T-helper 17 cell (primary cell): ENCODE results near the gene TUBGCP6. TPM values are rescaled to one million over a fixed set of nuclear protein-coding genes. Genes with fewer than 3 reads are reported as not detected.

Experiments
- ATAC-seq: fragments of 150-1000 bp; cut with Tn5 transposase; 2 replicates; pipeline ENCODE4 v1.10.0; 2021; ENCODE audit warnings: mild to moderate bottlenecking, moderate library complexity
- DNase-seq, 3 donors: peaks; one replicate each; pipeline versions ENCODE4 v3.0.0 to v3.0.0-alpha.2; 2020 to 2021
- H3K9me3 ChIP-seq: one replicate; pipeline ENCODE4 v1.7.0; 2013; ENCODE audit warnings: low read length, mild to moderate bottlenecking; ENCODE audit not compliant: control insufficient read depth, poor library complexity, severe bottlenecking
- H3K27ac Mint-ChIP-seq: one replicate; pipeline ENCODE4 v1.8.0; 2022; ENCODE audit warnings: mild to moderate bottlenecking, moderate library complexity, mixed read lengths
- H3K27me3 Mint-ChIP-seq: one replicate; pipeline ENCODE4 v1.8.0; 2022; ENCODE audit warnings: mixed read lengths
- H3K36me3 Mint-ChIP-seq: one replicate; pipeline ENCODE4 v1.8.0; 2022; ENCODE audit warnings: low read depth, mixed read lengths
- H3K4me1 Mint-ChIP-seq: one replicate; pipeline ENCODE4 v1.8.0; 2022; ENCODE audit warnings: mild to moderate bottlenecking, mixed read lengths
- H3K4me3 Mint-ChIP-seq: one replicate; pipeline ENCODE4 v1.8.0; 2022; ENCODE audit warnings: mild to moderate bottlenecking, moderate library complexity, mixed read lengths
- total RNA-seq, 4 donors: library from RNA in 2 of 4; stranded (reverse) in 2 of 4; gene quantifications; one replicate each; pipeline ENCODE4 v1.2.3 and lab custom pipeline; 2022 to 2026

The TUBGCP6 gene
- total RNA-seq, 2 donors from 2014 or later = 110 to 122 TPM

DNA sequence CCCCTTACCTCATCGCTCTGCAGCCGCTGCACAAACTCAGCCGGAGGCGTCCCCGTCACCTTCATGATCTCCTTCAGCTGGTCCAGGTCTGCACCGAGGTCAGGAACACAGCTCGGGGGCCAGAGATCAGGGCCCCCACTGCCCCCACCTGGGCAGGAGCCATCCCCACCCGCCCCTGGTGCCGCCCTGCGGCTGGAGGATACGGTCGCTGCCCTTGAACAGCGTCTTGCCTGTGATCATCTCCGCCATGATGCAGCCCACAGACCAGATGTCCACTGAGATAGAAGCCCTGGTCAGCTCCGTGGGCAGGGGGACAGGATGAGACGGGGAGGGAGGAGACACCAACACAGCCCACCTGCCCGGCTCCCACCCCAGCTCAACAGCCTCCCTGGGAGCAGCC lies 10.8 kb upstream of the TUBGCP6 start:
- Mint-ChIP-seq H3K27ac (no peak overlapping the region), H3K27me3 (peaks cover 17% of the 10 kb centered on the region), H3K4me1 (peaks cover 4% of the 10 kb centered on the region), H3K4me3 (no peak overlapping the region), H3K36me3 (no peaks in the 10 kb centered on the region)
- no peak for ATAC-seq
- H3K9me3 ChIP-seq = no peaks in the 10 kb centered on the region
- DNase-seq = no peak

- no peak overlapping the region for H3K4me3 Mint-ChIP-seq
- H3K36me3 Mint-ChIP-seq = no peaks in the 10 kb centered on the region
- no peaks in the 10 kb centered on the region for H3K9me3 ChIP-seq
- ATAC-seq (no peak), DNase-seq (no peak)
- H3K27me3 Mint-ChIP-seq = peaks cover 17% of the 10 kb centered on the region
- H3K4me1 Mint-ChIP-seq = peaks cover 4% of the 10 kb centered on the region
- H3K27ac Mint-ChIP-seq = peak overlapping the region; percentile 53
Measured at GRCh38 chr22:50255099-50255498, 10.3 kb upstream of the TUBGCP6 start.

GRCh38 chr22:50253941-50254340 lies 9.1 kb upstream of the TUBGCP6 start:
- H3K4me3 Mint-ChIP-seq = no peak overlapping the region
- peaks cover 4% of the 10 kb centered on the region for H3K4me1 Mint-ChIP-seq
- H3K9me3 ChIP-seq = no peaks in the 10 kb centered on the region
- no peak for DNase-seq
- no peak overlapping the region for H3K27ac Mint-ChIP-seq
- H3K27me3 Mint-ChIP-seq = peaks cover 12% of the 10 kb centered on the region
- no peaks in the 10 kb centered on the region for H3K36me3 Mint-ChIP-seq
- no peak for ATAC-seq

DNA sequence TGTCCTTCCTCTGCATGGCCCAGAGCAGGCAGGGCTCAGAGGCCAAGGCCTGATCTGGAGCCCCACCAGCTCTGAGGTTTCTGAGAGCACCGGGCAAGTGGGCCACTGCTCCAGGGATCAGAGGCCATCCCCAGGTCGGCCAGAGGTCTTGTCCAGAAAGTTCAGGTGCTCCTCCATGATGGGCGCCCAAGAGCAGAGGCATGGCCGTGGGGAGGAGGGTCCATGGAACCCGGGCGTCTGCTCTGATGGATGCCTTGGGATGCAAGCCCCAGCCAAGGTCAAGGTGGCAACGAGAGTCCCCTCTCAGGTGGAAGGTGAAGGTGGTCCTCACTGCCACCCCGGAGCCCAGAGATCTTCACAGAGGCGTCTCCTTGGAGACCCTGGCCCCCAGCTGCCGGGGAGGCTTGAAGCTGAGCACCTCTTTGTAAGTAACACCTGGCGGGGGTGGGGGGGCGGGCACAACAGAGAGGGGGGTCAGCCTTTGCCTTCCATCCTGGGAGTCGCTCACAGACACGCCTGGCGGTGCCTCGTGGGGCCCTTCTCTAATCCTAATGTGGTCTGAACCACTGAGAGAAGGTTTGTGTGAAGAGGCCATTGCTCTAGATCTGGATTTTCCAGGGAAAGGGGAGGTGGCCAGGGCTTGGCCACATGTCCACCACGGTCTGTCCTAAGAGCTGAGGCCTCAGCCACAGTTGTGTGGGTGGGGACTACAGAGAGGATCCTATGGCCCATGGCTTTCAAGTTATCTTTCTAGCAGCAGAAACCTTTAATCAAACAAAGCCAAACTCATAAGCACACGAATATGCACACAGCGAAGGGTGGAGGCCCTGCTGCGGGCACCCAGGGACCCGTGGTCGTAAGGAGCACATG lies 8.5 kb upstream of the TUBGCP6 start:
- Mint-ChIP-seq H3K4me1 (peaks cover 2% of the 10 kb centered on the region), H3K27ac (no peak overlapping the region), H3K27me3 (peaks cover 6% of the 10 kb centered on the region), H3K36me3 (no peaks in the 10 kb centered on the region), H3K4me3 (no peak overlapping the region)
- ATAC-seq (no peak), DNase-seq (no peak)
- H3K9me3 ChIP-seq = no peaks in the 10 kb centered on the region

GRCh38 chr22:50252082-50253045 lies 7.5 kb upstream of the TUBGCP6 start:
- H3K4me3 Mint-ChIP-seq = peak overlapping the region; percentile 77
- DNase-seq (peak; percentile 39 to 66 (median 51)), ATAC-seq (peak; percentile 73)
- no peaks in the 10 kb centered on the region for H3K9me3 ChIP-seq
- H3K27ac Mint-ChIP-seq = peak overlapping the region; percentile 24
- H3K27me3 Mint-ChIP-seq = peaks cover 3% of the 10 kb centered on the region
- peaks cover 9% of the 10 kb centered on the region for H3K4me1 Mint-ChIP-seq
- H3K36me3 Mint-ChIP-seq = no peaks in the 10 kb centered on the region

GRCh38 chr22:50251477-50252081 lies 6.8 kb upstream of the TUBGCP6 start:
- Mint-ChIP-seq H3K27ac (peak overlapping the region; percentile 24), H3K4me3 (peak overlapping the region; percentile 77), H3K27me3 (no peaks in the 10 kb centered on the region), H3K36me3 (no peaks in the 10 kb centered on the region), H3K4me1 (peaks cover 12% of the 10 kb centered on the region)
- ATAC-seq = peak; percentile 3
- no peaks in the 10 kb centered on the region for H3K9me3 ChIP-seq
- DNase-seq = no peak

DNA sequence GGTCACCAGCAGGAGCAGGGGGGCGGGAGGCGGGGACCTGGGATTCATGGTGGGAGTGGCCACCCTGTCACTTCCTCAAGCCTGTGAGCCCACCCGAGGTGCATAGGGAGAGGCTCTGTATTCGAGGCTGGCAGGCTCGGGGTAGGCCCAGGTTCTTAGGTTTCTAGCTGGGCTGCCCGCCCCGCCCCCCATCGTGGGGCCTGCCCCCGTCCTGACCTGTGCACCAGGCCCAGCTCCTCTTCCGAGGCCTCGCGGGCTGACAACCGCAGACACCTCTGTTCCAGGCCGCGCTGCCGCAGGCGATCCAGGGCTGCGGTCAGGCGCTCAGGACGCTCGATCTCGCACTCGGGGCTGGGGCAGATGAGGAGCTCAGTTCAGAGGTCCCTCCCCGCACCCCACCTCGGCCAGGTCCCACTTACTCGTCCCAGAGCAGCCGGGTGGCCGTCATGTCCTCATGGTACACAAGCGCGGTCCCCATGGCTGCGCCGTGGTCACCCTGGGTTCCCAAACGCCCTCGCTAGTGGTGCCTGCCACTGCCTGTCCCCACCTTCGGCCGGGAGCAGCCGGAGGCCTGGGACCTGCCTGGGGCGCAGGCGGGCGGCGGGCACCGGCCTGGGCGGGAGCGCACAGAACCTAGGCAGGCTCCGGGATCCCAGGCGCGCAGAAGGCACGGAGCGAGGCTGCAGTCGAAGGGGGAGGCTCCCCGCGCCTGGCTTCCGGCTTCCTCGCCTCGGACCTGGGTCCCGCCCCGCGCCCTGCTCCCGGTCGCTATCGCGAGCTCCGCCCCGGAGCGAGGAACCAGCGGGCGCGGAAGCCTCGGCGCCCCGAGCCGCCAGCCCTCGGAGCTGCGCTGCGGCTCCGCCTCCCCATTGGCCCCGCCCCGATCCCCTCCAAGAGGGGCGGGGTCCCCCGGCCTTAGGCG lies 6.0 kb upstream of the TUBGCP6 start, which contains the start of gene HDAC10:
HDAC10 (minus strand) TSS at position 711 of the 922 bp plus-strand sequence; CDS start at position 478, 233 bp downstream.
- no peaks in the 10 kb centered on the region for H3K36me3 Mint-ChIP-seq
- H3K27me3 Mint-ChIP-seq = no peaks in the 10 kb centered on the region
- DNase-seq (peak; percentile 59 to 75 (median 72)), ATAC-seq (peak; percentile 70)
- peak within 1 kb of the TSS; percentile 77 for H3K4me3 Mint-ChIP-seq
- no peaks in the 10 kb centered on the region for H3K9me3 ChIP-seq
- H3K27ac Mint-ChIP-seq = peak within 1 kb of the TSS; percentile 24
- peaks cover 12% of the 10 kb centered on the region for H3K4me1 Mint-ChIP-seq

- no peaks in the 10 kb centered on the region for H3K9me3 ChIP-seq
- Mint-ChIP-seq H3K27me3 (no peaks in the 10 kb centered on the region), H3K4me3 (peak overlapping the region; percentile 77), H3K36me3 (no peaks in the 10 kb centered on the region), H3K27ac (no peak overlapping the region), H3K4me1 (peaks cover 12% of the 10 kb centered on the region)
- ATAC-seq = no peak
- no peak for DNase-seq
Measured at GRCh38 chr22:50250249-50250554, 5.4 kb upstream of the TUBGCP6 start.

DNA sequence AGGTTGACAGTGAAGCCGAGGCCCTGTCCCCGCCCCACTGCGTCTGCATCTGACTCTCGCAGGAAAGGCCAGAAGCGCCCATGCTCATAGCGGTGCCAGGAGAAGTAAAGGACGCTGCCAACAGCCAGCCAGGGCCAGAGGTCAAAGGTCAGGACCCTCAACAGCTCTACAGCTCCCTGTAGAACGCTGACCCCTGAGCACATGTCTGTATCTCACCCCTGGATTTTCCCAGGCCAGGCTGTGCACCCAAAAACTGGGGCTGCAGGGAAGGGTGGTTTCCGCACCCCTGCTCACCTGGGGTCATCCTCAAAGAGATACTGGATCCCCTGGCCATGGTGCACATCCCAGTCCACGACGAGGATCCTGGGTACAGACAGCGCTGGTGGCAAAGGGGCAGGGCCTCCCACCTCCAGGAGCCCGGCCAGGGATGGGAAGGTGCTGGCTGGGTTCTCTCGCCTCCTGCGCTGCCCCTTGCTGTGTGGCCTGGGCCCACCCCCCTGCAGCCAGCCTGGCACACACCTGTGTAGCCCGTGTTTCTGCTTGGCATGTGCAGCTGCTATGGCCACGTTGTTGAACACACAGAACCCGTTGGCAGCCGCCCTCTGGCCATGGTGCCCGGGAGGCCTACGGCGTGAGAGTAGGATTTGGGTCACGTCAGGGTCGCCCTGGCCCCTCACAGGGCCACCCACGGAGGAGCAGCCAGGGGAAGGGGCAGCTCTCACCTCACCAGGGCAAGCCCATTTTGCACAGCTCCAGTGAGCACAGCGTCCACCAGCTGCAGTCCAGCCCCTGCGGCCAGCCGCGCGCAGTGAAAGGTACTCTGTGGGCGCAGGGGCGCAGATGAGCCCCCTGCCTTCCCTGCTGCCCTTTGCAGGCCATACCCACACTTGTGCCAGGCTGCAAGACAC lies 4.8 kb upstream of the TUBGCP6 start:
- peaks cover 15% of the 10 kb centered on the region for H3K4me1 Mint-ChIP-seq
- H3K4me3 Mint-ChIP-seq = peak overlapping the region; percentile 77
- ATAC-seq (no peak), DNase-seq (no peak)
- no peaks in the 10 kb centered on the region for H3K9me3 ChIP-seq
- H3K27ac Mint-ChIP-seq = no peak overlapping the region
- H3K27me3 Mint-ChIP-seq = no peaks in the 10 kb centered on the region
- H3K36me3 Mint-ChIP-seq = peaks cover 2% of the 10 kb centered on the region

- no peaks in the 10 kb centered on the region for H3K27me3 Mint-ChIP-seq
- H3K36me3 Mint-ChIP-seq = peaks cover 2% of the 10 kb centered on the region
- H3K4me1 Mint-ChIP-seq = peaks cover 13% of the 10 kb centered on the region
- H3K9me3 ChIP-seq = no peaks in the 10 kb centered on the region
- ATAC-seq (no peak), DNase-seq (no peak)
- H3K27ac Mint-ChIP-seq = peak overlapping the region; percentile 93
- peak overlapping the region; percentile 82 for H3K4me3 Mint-ChIP-seq
Measured at GRCh38 chr22:50248196-50249081, 3.6 kb upstream of the TUBGCP6 start.

DNA sequence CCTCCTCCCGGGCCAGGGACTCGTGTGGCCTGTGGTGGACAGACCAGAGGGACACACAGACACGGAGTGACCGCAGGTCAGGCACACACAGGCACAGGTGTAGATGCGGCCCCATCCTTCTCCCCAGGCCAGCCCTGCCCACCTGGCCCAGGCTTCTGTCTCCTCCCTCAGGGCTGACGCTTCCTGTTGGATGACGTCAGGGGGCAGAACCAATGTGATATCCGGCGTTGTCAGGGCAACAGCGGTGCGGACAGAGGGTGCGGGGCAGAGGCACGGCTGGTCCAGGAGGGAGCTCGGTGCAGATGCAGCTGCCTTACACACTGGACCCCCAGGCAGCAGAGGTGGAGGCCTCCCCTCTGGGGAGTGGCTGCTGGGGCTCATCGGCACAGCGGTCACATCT lies 2.9 kb upstream of the TUBGCP6 start:
- peaks cover 13% of the 10 kb centered on the region for H3K4me1 Mint-ChIP-seq
- peak; percentile 41 to 58 (median 45) for DNase-seq
- no peaks in the 10 kb centered on the region for H3K27me3 Mint-ChIP-seq
- H3K9me3 ChIP-seq = no peaks in the 10 kb centered on the region
- H3K4me3 Mint-ChIP-seq = peak overlapping the region; percentile 82
- peak overlapping the region; percentile 93 for H3K27ac Mint-ChIP-seq
- H3K36me3 Mint-ChIP-seq = peaks cover 2% of the 10 kb centered on the region
- ATAC-seq = peak; percentile 39
